Omental fat pad (tissue), 4 donors: ENCODE measurements around the gene IAPP. TPM values are rescaled to one million over a fixed set of nuclear protein-coding genes. Genes with fewer than 3 reads are reported as not detected.

Experiments
- ATAC-seq: fragments of 150-250 bp; one replicate; pipeline ENCODE4 v1.9.1; 2016; ENCODE audit warnings: mild to moderate bottlenecking, moderate library complexity; ENCODE audit not compliant: low FRiP score
- DNase-seq: peaks from one replicate; pipeline ENCODE4 v3.0.0-alpha.2; 2019; ENCODE audit warnings: low spot score
- total RNA-seq, 4 donors: library from RNA; depleted of rRNA; stranded (reverse); fragments of >200 nt; gene quantifications; one replicate each; pipeline ENCODE4 v1.1.0, GENCODE V29; 2016
- TF ChIP-seq, protein P1 (sequence below), 3 donors: fragments of 450-650 bp; IDR thresholded peaks; one replicate each; pipeline ENCODE4 v1.5.1; 2016 to 2017; ENCODE audit warnings: antibody characterized with exemption in 3 of 3, mild to moderate bottlenecking in 3 of 3, moderate library complexity in 2 of 3

IAPP gene
- not detected for total RNA-seq

DNA sequence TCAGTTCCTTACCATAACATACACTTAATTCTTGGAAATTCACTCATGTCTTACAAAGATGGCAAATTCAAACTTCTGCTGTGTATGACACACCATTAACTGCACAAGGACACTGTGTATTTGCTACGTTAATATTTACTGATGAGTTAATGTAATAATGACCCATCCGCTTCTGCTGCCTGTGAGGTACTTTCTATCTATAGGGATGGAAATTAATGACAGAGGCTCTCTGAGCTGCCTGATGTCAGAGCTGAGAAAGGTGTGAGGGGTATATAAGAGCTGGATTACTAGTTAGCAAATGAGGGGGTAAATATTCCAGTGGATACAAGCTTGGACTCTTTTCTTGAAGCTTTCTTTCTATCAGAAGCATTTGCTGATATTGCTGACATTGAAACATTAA, at the start of gene IAPP:
Gene IAPP, plus strand, starts transcription at position 301 of the 400 bp plus-strand sequence. CDS start 450 bp downstream, outside the sequence.
- TF ChIP-seq, protein P1, sequence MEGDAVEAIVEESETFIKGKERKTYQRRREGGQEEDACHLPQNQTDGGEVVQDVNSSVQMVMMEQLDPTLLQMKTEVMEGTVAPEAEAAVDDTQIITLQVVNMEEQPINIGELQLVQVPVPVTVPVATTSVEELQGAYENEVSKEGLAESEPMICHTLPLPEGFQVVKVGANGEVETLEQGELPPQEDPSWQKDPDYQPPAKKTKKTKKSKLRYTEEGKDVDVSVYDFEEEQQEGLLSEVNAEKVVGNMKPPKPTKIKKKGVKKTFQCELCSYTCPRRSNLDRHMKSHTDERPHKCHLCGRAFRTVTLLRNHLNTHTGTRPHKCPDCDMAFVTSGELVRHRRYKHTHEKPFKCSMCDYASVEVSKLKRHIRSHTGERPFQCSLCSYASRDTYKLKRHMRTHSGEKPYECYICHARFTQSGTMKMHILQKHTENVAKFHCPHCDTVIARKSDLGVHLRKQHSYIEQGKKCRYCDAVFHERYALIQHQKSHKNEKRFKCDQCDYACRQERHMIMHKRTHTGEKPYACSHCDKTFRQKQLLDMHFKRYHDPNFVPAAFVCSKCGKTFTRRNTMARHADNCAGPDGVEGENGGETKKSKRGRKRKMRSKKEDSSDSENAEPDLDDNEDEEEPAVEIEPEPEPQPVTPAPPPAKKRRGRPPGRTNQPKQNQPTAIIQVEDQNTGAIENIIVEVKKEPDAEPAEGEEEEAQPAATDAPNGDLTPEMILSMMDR (IDR thresholded peaks at IDR 0.05) = no peak
- ATAC-seq (no peak), DNase-seq (no peak)

DNA sequence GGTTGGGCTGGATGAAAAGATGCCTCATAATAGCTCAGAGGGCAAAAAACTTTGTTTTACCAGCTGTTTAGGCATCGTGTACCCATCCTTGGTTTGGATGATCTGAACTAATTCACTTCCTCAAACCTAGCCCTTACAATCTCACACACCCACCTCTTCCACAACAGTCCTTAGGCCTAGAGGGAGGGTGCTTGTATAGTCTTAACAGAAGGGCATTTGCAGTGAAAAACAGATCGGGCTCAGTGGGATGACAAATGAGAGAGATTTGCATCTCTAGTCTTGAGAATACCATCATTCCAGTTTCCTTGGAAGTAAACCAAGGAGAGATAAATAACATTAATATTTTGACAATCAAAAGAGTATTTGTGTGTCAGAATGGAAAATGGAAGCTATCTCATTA, 49.0 kb upstream of the IAPP start:
- DNase-seq = no peak
- TF ChIP-seq, protein P1 (IDR thresholded peaks at IDR 0.05) = no peak
- ATAC-seq = no peak

GRCh38 chr12:21324551-21324950, 48.2 kb upstream of the IAPP start:
- TF ChIP-seq, protein P1 (IDR thresholded peaks at IDR 0.05) = no peak
- no peak for DNase-seq
- no peak for ATAC-seq

- DNase-seq (no peak), ATAC-seq (no peak)
- TF ChIP-seq, protein P1 (IDR thresholded peaks at IDR 0.05) = no peak
Measured at GRCh38 chr12:21328578-21328977, 44.1 kb upstream of the IAPP start.

DNA sequence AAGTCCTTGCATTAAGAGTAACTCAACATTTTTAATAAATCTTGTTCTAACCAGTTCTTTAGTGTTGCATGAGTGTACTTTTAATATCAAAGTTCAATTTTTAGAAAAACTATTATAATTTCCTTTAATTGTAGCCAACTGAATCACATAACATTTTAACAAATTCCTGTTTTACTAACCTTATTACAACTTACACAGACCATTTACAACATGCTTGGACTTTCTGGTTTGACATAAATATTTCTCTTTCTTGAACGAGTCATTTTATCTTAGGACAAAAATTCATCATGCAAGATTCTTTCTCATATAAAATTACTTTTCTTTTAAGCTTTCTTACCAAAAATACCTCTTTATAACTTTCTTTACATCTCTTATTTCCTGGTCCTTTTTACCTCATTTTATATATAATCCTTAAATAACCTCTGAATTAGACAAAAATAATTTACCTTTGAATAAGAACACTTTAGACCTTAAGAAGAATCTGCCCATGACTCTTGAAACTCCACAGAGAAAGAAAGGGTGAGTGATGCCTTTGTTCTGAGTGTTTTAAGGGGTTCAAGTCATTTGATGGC, 41.9 kb upstream of the IAPP start:
- ATAC-seq (no peak), DNase-seq (no peak)
- TF ChIP-seq, protein P1 (IDR thresholded peaks at IDR 0.05) = no peak

DNA sequence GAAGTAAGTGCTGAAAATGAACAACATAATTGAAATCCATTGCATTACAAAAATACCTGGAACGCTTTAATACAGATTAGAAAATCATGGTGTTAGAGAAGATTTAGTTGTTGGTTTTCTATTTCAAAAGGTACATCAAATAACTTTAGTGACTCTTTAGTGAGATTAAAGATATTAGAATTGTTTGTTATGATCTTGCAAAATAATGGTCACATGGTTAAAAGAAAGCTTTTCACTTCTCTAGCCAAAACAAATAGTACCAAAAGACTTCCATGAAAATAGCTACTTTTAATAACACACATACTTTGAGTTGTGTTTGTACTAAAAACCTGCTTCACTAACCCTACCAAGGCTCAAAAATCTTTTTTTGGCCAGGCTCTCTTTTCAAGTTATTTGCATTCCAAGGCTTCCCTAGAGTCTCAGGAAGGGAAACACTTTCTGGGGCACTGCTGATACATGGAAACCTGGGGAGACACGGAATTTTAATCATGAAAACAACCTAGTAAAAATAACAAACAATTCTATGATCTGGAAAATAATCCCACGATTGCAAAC, 37.9 kb upstream of the IAPP start, which contains the start of gene SLCO1A2:
Gene SLCO1A2, minus strand, starts transcription at position 147 of the 555 bp plus-strand sequence. CDS start 270 bp downstream, outside the sequence.
- no peak for DNase-seq
- ATAC-seq = no peak
- TF ChIP-seq, protein P1 (IDR thresholded peaks at IDR 0.05) = no peak

- ATAC-seq = no peak
Measured at GRCh38 chr12:21336656-21337055, 36.0 kb upstream of the IAPP start.

More at GRCh38 chr12:21336656-21337055, 36.0 kb upstream of the IAPP start:
- DNase-seq = no peak
- TF ChIP-seq, protein P1 (IDR thresholded peaks at IDR 0.05) = no peak
